HEK293 (cell line): Measurements from ENCODE around the gene ZBED4.
A peak's percentile ranks its signal among the peaks of the same experiment; 100 is the strongest.

ENCODE experiments used
- ATF2 ChIP-seq: fragments of 450-650 bp; formaldehyde crosslinking; IDR thresholded peaks from 2 replicates; pipeline ENCODE4 v1.5.1; 2016; ENCODE audit warnings: missing biosample characterization, missing genetic modification characterization, low read depth
- EGR2 ChIP-seq: fragments of 450-650 bp; formaldehyde crosslinking; IDR thresholded peaks from 2 replicates; pipeline ENCODE4 v1.5.1; 2016; ENCODE audit warnings: low read depth, missing biosample characterization, missing genetic modification characterization
- HOXD13 ChIP-seq: sonication (generic); formaldehyde crosslinking; IDR thresholded peaks from 2 replicates; pipeline ENCODE4 v1.8.0; 2022; ENCODE audit warnings: missing genetic modification reagents, borderline replicate concordance
- IKZF3 ChIP-seq: fragments of 450-650 bp; IDR thresholded peaks from 2 replicates; pipeline ENCODE4 v1.5.0; 2018; ENCODE audit warnings: missing biosample characterization, mild to moderate bottlenecking, missing genetic modification characterization, moderate library complexity
- KLF7 ChIP-seq: fragments of 450-650 bp; formaldehyde crosslinking; IDR thresholded peaks from 2 replicates; pipeline ENCODE4 v1.5.1; 2016; ENCODE audit warnings: missing biosample characterization, missing genetic modification characterization, borderline replicate concordance
- PBX3 ChIP-seq: sonication (generic); formaldehyde crosslinking; IDR thresholded peaks from 2 replicates; pipeline ENCODE4 v1.8.1; 2022; ENCODE audit warnings: mild to moderate bottlenecking, moderate library complexity, missing genetic modification reagents
- REPIN1 ChIP-seq: fragments of 450-650 bp; formaldehyde crosslinking; IDR thresholded peaks from 2 replicates; pipeline ENCODE4 v1.5.1; 2017; ENCODE audit warnings: missing biosample characterization, missing genetic modification characterization, low read depth
- REST ChIP-seq: fragments of 450-650 bp; formaldehyde crosslinking; IDR thresholded peaks from 2 replicates; pipeline ENCODE4 v1.5.1; 2016; ENCODE audit warnings: missing biosample characterization, missing genetic modification characterization
- TSHZ1 ChIP-seq: fragments of 450-650 bp; formaldehyde crosslinking; IDR thresholded peaks from 2 replicates; pipeline ENCODE4 v1.5.1; 2016; ENCODE audit warnings: missing biosample characterization, missing genetic modification characterization, borderline replicate concordance
- ZBTB6 ChIP-seq: fragments of 450-650 bp; formaldehyde crosslinking; IDR thresholded peaks from 2 replicates; pipeline ENCODE4 v1.5.1; 2017; ENCODE audit warnings: missing biosample characterization, missing genetic modification characterization
- ZBTB7A ChIP-seq: fragments of 450-650 bp; formaldehyde crosslinking; IDR thresholded peaks from 2 replicates; pipeline ENCODE4 v1.5.1; 2016; ENCODE audit warnings: low read depth, missing biosample characterization, missing genetic modification characterization
- ZBTB8A ChIP-seq: fragments of 450-650 bp; formaldehyde crosslinking; IDR thresholded peaks from 2 replicates; pipeline ENCODE4 v1.5.1; 2016; ENCODE audit warnings: missing biosample characterization, missing genetic modification characterization
- ZFP37 ChIP-seq: fragments of 450-650 bp; formaldehyde crosslinking; IDR thresholded peaks from 2 replicates; pipeline ENCODE4 v1.5.1; 2016; ENCODE audit warnings: missing biosample characterization, missing genetic modification characterization
- ZFP69B ChIP-seq: fragments of 450-650 bp; formaldehyde crosslinking; IDR thresholded peaks from 2 replicates; pipeline ENCODE4 v1.5.1; 2016; ENCODE audit warnings: missing biosample characterization, missing genetic modification characterization
- ZNF174 ChIP-seq: fragments of 450-650 bp; formaldehyde crosslinking; IDR thresholded peaks from 2 replicates; pipeline ENCODE4 v1.5.0; 2017; ENCODE audit warnings: missing biosample characterization, mild to moderate bottlenecking, missing genetic modification characterization
- ZNF202 ChIP-seq: fragments of 450-650 bp; formaldehyde crosslinking; IDR thresholded peaks from 2 replicates; pipeline ENCODE4 v1.5.1; 2016; ENCODE audit warnings: missing biosample characterization, missing genetic modification characterization, borderline replicate concordance
- ZNF214 ChIP-seq: fragments of 450-650 bp; formaldehyde crosslinking; IDR thresholded peaks from 2 replicates; pipeline ENCODE4 v1.5.1; 2017; ENCODE audit warnings: missing biosample characterization, mild to moderate bottlenecking, missing genetic modification characterization, borderline replicate concordance
- ZNF266 ChIP-seq: fragments of 450-650 bp; formaldehyde crosslinking; IDR thresholded peaks from 2 replicates; pipeline ENCODE4 v1.5.1; 2016; ENCODE audit warnings: missing biosample characterization, missing genetic modification characterization, low read depth
- ZNF37A ChIP-seq: fragments of 450-650 bp; IDR thresholded peaks from 2 replicates; pipeline ENCODE4 v1.5.1; 2018; ENCODE audit warnings: missing biosample characterization, missing genetic modification characterization
- ZNF391 ChIP-seq: fragments of 450-650 bp; formaldehyde crosslinking; IDR thresholded peaks from 2 replicates; pipeline ENCODE4 v1.5.1; 2016; ENCODE audit warnings: low read depth, missing biosample characterization, missing genetic modification characterization, borderline replicate concordance
- ZNF473 ChIP-seq: fragments of 450-650 bp; formaldehyde crosslinking; IDR thresholded peaks from 2 replicates; pipeline ENCODE4 v1.5.1; 2017; ENCODE audit warnings: missing biosample characterization, missing genetic modification characterization
- ZNF501 ChIP-seq: fragments of 450-650 bp; formaldehyde crosslinking; IDR thresholded peaks from 2 replicates; pipeline ENCODE4 v1.5.1; 2016; ENCODE audit warnings: missing biosample characterization, missing genetic modification characterization
- ZNF521 ChIP-seq: fragments of 450-650 bp; formaldehyde crosslinking; IDR thresholded peaks from 2 replicates; pipeline ENCODE4 v1.5.1; 2017; ENCODE audit warnings: missing biosample characterization, mild to moderate bottlenecking, missing genetic modification characterization
- ZNF610 ChIP-seq: fragments of 450-650 bp; formaldehyde crosslinking; IDR thresholded peaks from 2 replicates; pipeline ENCODE4 v1.5.1; 2016; ENCODE audit warnings: missing biosample characterization, missing genetic modification characterization, borderline replicate concordance
- ZNF621 ChIP-seq: fragments of 450-650 bp; formaldehyde crosslinking; IDR thresholded peaks from 2 replicates; pipeline ENCODE4 v1.5.1; 2017; ENCODE audit warnings: missing biosample characterization, missing genetic modification characterization
- ZNF654 ChIP-seq: fragments of 450-650 bp; formaldehyde crosslinking; IDR thresholded peaks from 2 replicates; pipeline ENCODE4 v1.5.1; 2016; ENCODE audit warnings: low read depth, missing biosample characterization, missing genetic modification characterization
- ZNF677 ChIP-seq: fragments of 450-650 bp; IDR thresholded peaks from 2 replicates; pipeline ENCODE4 v1.5.0; 2018; ENCODE audit warnings: missing biosample characterization, mild to moderate bottlenecking, missing genetic modification characterization, moderate library complexity
- ZSCAN30 ChIP-seq: fragments of 450-650 bp; IDR thresholded peaks from 2 replicates; pipeline ENCODE4 v1.5.1; 2018; ENCODE audit warnings: missing biosample characterization, mild to moderate bottlenecking, missing genetic modification characterization, moderate library complexity

ZBED4 gene

GRCh38 chr22:49852898-49853894, at the start of gene ZBED4 (continued):
- peak; percentile 69; the same call in 1 of the 2 replicates for TF ChIP-seq ZNF391 (tag by site-specific recombination)
- peak; percentile 58 for TF ChIP-seq ZFP69B
- peak; percentile 76; the same call in 1 of the 2 replicates for TF ChIP-seq ZNF501 (tag by site-specific recombination)
- TF ChIP-seq ATF2 (tag by site-specific recombination), result no peak
- no peak for TF ChIP-seq ZNF677 (tag by site-specific recombination)
- peak; percentile 34; the same call in 1 of the 2 replicates for TF ChIP-seq KLF7
- TF ChIP-seq ZNF610 (tag by site-specific recombination), result 0 out of 2 replicates have a peak, but pooled peaks have one; percentile 53
- TF ChIP-seq ZBTB7A (tag by site-specific recombination), result peak; percentile 63; the same call in 1 of the 2 replicates
- TF ChIP-seq ZNF521 (tag by site-specific recombination), result no peak
- TF ChIP-seq ZNF621 (tag by site-specific recombination), result no peak
- TF ChIP-seq TSHZ1 (tag by site-specific recombination), result peak; percentile 19; the same call in 1 of the 2 replicates
- no peak for TF ChIP-seq ZNF473 (tag by site-specific recombination)
- peak; percentile 100 for TF ChIP-seq ZBTB8A
- TF ChIP-seq REPIN1 (tag by site-specific recombination), result no peak
- no peak for TF ChIP-seq ZNF202 (tag by site-specific recombination)
- TF ChIP-seq ZNF174 (tag by site-specific recombination), result no peak
- no peak for TF ChIP-seq ZNF37A (tag by site-specific recombination)
- no peak for TF ChIP-seq REST
- 0 out of 2 replicates have a peak, but pooled peaks have one; percentile 20 for TF ChIP-seq PBX3 (CRISPR knock-in tag)
- TF ChIP-seq HOXD13, result no peak
- no peak for TF ChIP-seq ZNF214 (tag by site-specific recombination)
- TF ChIP-seq ZSCAN30, result 0 out of 2 replicates have a peak, but pooled peaks have one; percentile 47
- no peak for TF ChIP-seq ZNF266 (tag by site-specific recombination)
- TF ChIP-seq ZNF654 (tag by site-specific recombination), result no peak
- peak; percentile 90 for TF ChIP-seq ZFP37 (tag by site-specific recombination)
- no peak for TF ChIP-seq EGR2
- no peak for TF ChIP-seq IKZF3 (tag by site-specific recombination)
- TF ChIP-seq ZBTB6 (tag by site-specific recombination), result no peak
